Left renal pelvis (tissue), 4 donors: ENCODE results near the gene IRAK1. TPM values are rescaled to one million over a fixed set of nuclear protein-coding genes. Genes with fewer than 3 reads are reported as not detected.

Experiments used
- DNase-seq, 4 donors: peaks; one replicate each; pipeline ENCODE4 v3.0.0-alpha.2; 2013; ENCODE audit warnings: low read depth in 4 of 4, low spot score in 3 of 4
- polyA plus RNA-seq, 4 donors: library from polyadenylated mRNA; unstranded; fragments of 120-200 nt; gene quantifications; one replicate each; pipeline ENCODE4 v1.2.1, GENCODE V29; 2013; ENCODE audit not compliant: insufficient read length in 4 of 4

The IRAK1 gene
- polyA plus RNA-seq, 4 donors, result 34.7 to 67.0 (median 44.6) TPM

GRCh38 chrX:153973127-153974002, 46.3 kb downstream of the IRAK1 start:
- DNase-seq, result no peak

- peak; percentile 62 to 80 (median 73) for DNase-seq
Measured at GRCh38 chrX:153972368-153973126, 47.2 kb downstream of the IRAK1 start, which contains the start of gene TMEM187. TMEM187 (plus strand) TSS chrX:153972754; CDS start chrX:153982063, 9,309 bp downstream.

GRCh38 chrX:153971450-153972367, 48.0 kb downstream of the IRAK1 start, which contains the start of gene HCFC1:
HCFC1 (minus strand) TSS chrX:153971818; CDS start chrX:153970840, 978 bp downstream.
- peak in 3 of 4 donors; percentile 76 to 79 (median 77) for DNase-seq

DNA sequence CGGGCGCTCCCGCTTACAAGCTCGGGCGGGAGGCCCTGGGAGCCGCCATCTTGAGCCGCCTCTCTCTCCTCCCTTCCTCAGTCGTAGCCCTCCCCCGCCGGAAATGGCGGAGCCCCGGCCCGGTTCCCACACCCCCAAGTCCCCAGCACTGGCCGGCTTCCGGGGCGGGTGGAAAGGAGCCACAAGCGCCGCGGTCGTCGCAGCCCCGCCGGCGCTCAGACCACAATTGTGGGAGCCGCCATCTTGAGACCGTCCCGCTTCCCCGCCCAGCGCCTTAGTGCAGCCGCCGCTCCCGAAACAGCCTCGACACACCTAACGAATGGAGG, 48.6 kb downstream of the IRAK1 start:
- peak in 1 of 4 donors; percentile 52 for DNase-seq

DNA sequence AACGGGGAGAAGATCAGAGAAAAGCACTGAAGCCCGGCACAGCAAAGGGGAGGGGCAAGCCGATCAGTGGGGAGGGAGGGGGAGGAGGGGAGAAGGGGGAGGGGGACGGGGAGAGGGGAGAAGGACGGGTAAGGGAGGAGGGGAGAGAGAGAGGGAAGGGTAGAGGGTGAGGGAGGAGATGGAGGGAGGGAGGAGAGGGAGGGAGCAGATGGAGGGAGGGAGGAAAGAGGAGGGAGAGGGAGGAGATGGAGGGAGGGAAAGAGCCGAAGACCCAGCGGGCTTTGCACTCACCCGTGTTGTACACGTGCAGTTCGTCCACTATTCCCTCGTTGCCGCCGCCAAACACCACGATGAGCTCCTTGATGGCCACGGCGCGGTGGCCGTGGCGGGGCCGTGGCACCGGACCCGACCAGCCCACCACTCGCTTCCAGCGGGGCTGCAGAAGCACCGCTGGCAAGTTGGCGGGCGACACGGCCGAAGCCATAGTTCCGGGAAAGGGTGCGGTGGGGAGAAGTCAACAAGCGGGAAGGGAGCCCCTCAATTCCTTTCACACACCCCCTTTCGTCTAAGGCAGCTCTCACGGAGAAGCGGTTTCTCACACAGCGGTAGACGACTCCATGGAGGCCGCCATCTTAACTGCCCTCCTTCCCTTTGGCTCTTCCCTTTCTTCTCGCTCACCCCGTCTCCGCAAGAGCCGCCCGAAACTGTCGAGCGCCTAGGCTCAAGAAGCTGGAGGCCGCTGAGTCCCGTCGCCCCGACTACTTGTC, 49.2 kb downstream of the IRAK1 start:
- DNase-seq, result peak in 1 of 4 donors; percentile 39

DNA sequence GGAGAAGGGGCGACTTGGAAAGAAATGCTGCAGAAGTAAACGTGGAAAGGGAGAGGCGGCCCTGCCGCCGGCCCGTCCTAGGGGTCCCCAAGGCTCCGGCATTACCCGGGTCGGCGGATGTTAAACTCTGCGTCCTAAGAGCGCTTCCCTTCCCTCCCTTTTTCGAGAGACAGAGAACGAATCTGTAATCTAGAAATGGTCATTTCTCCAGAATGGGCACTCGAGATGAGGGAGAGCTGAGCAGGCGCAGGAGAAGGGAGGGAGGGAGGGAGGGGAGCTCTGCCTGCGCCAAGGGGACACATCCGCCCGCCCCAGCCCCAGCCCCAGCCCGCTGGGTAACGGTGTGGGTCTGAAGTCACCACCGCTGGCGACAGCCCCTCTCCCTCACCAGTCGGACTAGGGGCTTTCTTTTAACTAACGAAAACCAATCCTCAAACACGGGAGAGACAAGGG, 49.8 kb downstream of the IRAK1 start:
- DNase-seq, result no peak

DNA sequence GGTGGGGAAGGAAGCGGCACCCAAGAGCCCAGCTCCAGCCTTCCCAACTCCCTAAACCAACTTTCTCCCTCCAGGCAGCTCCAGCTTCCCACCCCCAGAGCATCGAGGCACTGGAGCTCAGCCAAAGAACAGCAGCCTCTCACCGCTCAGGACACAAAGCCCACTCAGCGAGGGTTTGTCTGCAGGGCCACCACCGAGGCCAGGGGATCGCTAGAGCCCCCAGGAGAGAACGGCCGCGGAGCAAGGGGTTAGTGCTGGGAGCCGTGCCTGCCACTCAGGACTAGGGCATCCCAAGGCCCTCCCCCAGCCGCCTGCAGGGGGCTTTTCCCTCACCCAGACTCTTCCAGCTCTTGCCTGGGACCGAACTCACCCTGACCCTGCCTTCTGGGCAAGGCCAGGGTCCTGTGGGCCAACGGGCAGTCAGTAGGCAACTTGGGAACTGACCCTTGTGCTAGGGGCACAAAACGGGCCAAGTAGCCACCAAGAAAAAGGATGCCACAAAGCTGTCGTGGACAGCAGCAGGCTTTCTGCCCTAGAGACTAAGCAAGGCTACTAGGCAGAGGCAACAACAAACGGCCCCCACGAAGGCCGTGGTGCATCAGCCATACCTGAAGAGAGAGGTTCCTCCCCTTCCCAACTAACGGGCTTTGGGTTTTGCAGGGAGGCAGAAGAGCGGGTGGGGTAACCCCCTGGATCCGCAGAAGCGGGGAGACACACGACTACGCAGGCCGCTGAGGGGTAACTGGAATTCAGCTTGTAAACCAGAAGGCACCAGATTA, 50.4 kb downstream of the IRAK1 start:
- no peak for DNase-seq

DNA sequence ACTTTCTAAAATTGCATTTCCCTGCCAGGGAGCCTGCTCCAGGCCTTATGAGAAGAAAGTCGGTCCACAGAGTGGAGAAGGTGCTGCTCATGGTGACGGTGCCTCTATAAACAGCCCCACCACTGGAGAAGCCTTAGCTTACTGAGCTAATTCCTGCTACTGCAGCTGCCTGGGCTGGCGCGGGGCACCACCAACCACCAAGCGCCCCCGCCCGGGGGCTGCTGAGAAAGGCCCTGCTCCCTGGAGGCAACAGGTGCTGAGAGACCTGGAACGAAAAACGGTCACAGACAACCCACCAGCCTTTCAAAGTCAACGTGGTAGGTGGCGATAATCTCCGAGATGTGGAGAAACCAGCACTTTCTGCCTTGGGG, 51.0 kb downstream of the IRAK1 start:
- no peak for DNase-seq

GRCh38 chrX:153968255-153968654, 51.4 kb downstream of the IRAK1 start:
- DNase-seq, result no peak

DNA sequence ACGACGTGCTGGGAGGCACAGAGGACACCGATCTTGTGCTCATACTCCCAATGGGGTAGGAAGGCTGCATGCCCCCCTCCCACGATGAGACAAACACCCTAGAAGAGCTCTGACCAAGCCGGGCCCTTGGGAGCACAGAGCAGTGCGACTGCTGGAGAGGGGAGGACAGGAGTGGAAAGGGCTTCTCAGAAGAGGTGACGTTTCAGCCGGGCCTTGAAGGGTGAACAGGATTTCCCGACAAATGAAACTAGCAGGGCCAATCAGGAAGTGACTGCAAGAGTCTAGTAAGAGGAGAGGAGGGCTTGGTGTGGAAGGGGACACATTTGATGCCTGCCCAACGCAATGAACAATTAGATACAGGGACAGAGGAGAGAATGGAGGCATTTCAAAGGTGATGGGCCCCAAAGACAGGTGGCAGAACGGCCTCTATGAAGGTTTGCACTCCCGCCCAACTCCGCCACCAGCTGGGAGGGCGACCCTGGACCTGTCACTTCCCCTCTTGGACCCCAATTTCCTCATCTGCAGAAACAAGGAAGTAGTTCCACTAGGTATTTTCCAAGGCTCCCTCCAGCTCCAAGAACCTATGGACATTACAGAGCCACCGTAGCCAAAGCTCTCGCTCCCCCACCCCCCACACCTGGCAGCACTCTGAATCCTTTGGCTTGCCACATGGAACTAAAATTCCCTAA, 52.0 kb downstream of the IRAK1 start:
- DNase-seq, result no peak

GRCh38 chrX:153966841-153967535, 52.7 kb downstream of the IRAK1 start:
- no peak for DNase-seq

DNA sequence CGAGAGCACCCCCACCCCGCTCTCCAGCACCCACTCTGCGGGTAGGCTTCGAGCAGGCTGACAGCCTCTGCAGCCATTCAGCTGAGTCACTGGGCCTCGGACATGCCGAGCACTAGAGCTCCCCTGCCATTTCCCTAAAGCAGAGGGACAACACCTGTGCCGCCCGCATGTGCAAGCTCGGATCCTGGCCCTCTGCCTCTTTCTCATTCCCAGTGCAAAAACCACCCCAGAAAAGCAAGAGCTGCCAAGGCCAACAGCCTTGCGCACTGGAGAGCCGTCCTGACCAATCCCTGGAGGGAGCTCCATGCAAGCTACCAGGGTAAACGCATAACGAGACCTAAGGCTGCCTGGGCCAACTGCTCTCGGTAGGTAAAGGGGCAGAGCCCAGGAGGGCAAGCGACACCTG, 53.4 kb downstream of the IRAK1 start:
- DNase-seq, result no peak

GRCh38 chrX:153965406-153965805, 54.3 kb downstream of the IRAK1 start:
- no peak for DNase-seq

- no peak for DNase-seq
Measured at GRCh38 chrX:153964105-153964504, 55.6 kb downstream of the IRAK1 start.

DNA sequence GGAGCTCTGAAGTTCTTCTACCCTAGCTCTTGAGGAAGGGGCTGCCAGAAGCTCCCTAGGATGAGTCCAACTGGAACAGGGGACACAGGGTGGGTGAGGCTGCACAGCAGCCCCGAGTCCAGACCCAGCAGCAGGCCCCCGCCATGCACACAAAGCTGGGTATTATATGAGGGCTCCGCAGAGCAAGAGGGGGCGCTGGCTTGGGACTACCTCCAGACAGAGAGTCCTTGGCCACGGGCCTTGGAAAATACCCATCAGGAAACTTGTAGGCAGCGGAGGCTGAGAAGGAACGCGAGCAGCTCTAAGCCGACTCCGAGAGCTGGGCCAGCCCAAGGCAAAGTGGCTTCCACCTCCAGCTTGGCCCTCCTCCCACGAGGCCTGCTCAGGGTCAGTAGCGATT, 56.2 kb downstream of the IRAK1 start:
- no peak for DNase-seq

GRCh38 chrX:153961292-153961691, 58.4 kb downstream of the IRAK1 start:
- DNase-seq, result no peak

GRCh38 chrX:153960786-153961185, 58.9 kb downstream of the IRAK1 start:
- no peak for DNase-seq
